A673 (cell line): ENCODE data around the gene CLNK. TPM values are rescaled to one million over a fixed set of nuclear protein-coding genes. Genes with fewer than 3 reads are reported as not detected.

Experiments
- BruUV-seq: library from RNA; stranded (reverse); fragments of 400-500 nt; replicated peaks from 2 replicates; lab custom pipeline; 2021; lab: Mats Ljungman, UMichigan
- CTCF ChIA-PET: fragments of 300-600 bp; sonication (Branson Sonifier 250); formaldehyde crosslinking; loops from one replicate; lab custom pipeline; 2022; ENCODE audit warnings: antibody characterized with exemption; lab: Charles Lee
- POLR2A ChIA-PET: fragments of 300-600 bp; sonication (Branson Sonifier 250); formaldehyde crosslinking; loops from one replicate; lab custom pipeline; 2022; ENCODE audit warnings: antibody characterized with exemption; ENCODE audit not compliant: low non-redundant PET; lab: Charles Lee
- DNase-seq: peaks from one replicate; pipeline ENCODE4 v3.0.0-alpha.2; 2015; ENCODE audit warnings: low spot score
- H3K27ac ChIP-seq: fragments of 200-600 bp; sonication (generic); 2 replicates; pipeline ENCODE4 v1.5.1; 2016; ENCODE audit warnings: mixed run types, low read depth, mild to moderate bottlenecking, mixed read lengths, antibody characterized with exemption, low read length; ENCODE audit not compliant: poor library complexity, severe bottlenecking
- H3K27me3 ChIP-seq: fragments of 200-600 bp; sonication (generic); replicated peaks from 2 replicates; pipeline ENCODE4 v1.6.1; 2017; ENCODE audit warnings: mixed run types, low read depth, mild to moderate bottlenecking, mixed read lengths, antibody characterized with exemption, low read length; ENCODE audit not compliant: insufficient read depth, poor library complexity
- H3K36me3 ChIP-seq: fragments of 200-600 bp; sonication (generic); 2 replicates; pipeline ENCODE4 v1.6.1; 2016; ENCODE audit warnings: mixed run types, mild to moderate bottlenecking, mixed read lengths, antibody characterized with exemption, low read length; ENCODE audit not compliant: insufficient read depth, poor library complexity, severe bottlenecking
- H3K4me1 ChIP-seq: fragments of 200-600 bp; sonication (generic); 2 replicates; pipeline ENCODE4 v1.6.1; 2017; ENCODE audit warnings: mixed run types, mild to moderate bottlenecking, mixed read lengths, antibody characterized with exemption, low read length; ENCODE audit not compliant: insufficient read depth, poor library complexity, severe bottlenecking
- H3K4me3 ChIP-seq: fragments of 200-600 bp; sonication (generic); 2 replicates; pipeline ENCODE4 v1.5.1; 2016; ENCODE audit warnings: low read depth, mixed run types, mild to moderate bottlenecking, mixed read lengths, low read length; ENCODE audit not compliant: poor library complexity, severe bottlenecking
- H3K9me3 ChIP-seq: fragments of 200-600 bp; sonication (generic); 2 replicates; pipeline ENCODE4 v1.6.1; 2016; ENCODE audit warnings: mixed run types, low read depth, mild to moderate bottlenecking, mixed read lengths, antibody characterized with exemption, low read length; ENCODE audit not compliant: poor library complexity, severe bottlenecking
- CTCF ChIP-seq: fragments of 300-800, 200-600 bp; sonication (generic); conservative IDR thresholded peaks from 2 replicates; pipeline ENCODE4 v1.5.1; 2017; ENCODE audit warnings: low read depth, mild to moderate bottlenecking, antibody characterized with exemption, low read length, moderate library complexity, mixed read lengths
- EZH2 ChIP-seq: fragments of 200-600 bp; sonication (generic); IDR thresholded peaks from 2 replicates; pipeline ENCODE4 v1.6.1; 2017; ENCODE audit warnings: borderline replicate concordance, low read depth, mild to moderate bottlenecking, mixed read lengths, antibody characterized with exemption, low read length; ENCODE audit not compliant: poor library complexity, severe bottlenecking
- intact Hi-C: fragments of 100-400 bp; cut with micrococcal nuclease; formaldehyde crosslinking; loops from one replicate; pipeline ENCODE4 v1.10.0; 2022; ENCODE audit not compliant: unreplicated experiment
- total RNA-seq: library from RNA; stranded (reverse); gene quantifications from 2 replicates; pipeline ENCODE4 v1.2.3, GENCODE V29; 2021

The CLNK gene
- total RNA-seq, 1 experiment from 2014 or later: not detected

GRCh38 chr4:10437735-10438134, 246.8 kb downstream of the CLNK start:
- no peaks in the 10 kb centered on the region for H3K27me3 ChIP-seq
- H3K4me3 ChIP-seq: no peak overlapping the region
- BruUV-seq: no TSS peak
- no peaks in the 10 kb centered on the region for H3K9me3 ChIP-seq
- no peaks in the 10 kb centered on the region for H3K4me1 ChIP-seq
- H3K27ac ChIP-seq: no peak overlapping the region
- TF ChIP-seq EZH2 (no peak), CTCF (no peak)
- no peaks in the 10 kb centered on the region for H3K36me3 ChIP-seq
- no peak for DNase-seq
- ChIA-PET CTCF (no interaction called here), POLR2A (no interaction called here)
- intact Hi-C loops: no loop called here

Other genes starting within 250 kb of the CLNK start
- not detected in 2 replicates for gene ZNF518B, start 227.3 kb downstream of the CLNK start, total RNA-seq